K562 (cell line): ENCODE measurements around the gene RPS2. TPM values are rescaled to one million over a fixed set of nuclear protein-coding genes. Genes with fewer than 3 reads are reported as not detected.

Experiments used
- CCAR2 ChIP-seq: fragments of 200-400 bp; formaldehyde crosslinking; IDR thresholded peaks from 2 replicates; pipeline ENCODE4 v1.6.1; 2017; ENCODE audit warnings: mild to moderate bottlenecking, low read depth, low read length
- CGGBP1 ChIP-seq: fragments of 250-450 bp; sonication (Bioruptor Pico); IDR thresholded peaks from 2 replicates; pipeline ENCODE4 v1.9.0; 2021; ENCODE audit warnings: mild to moderate bottlenecking
- CHD2 ChIP-seq: IDR thresholded peaks from 2 replicates; pipeline ENCODE4 v1.6.1; 2011; ENCODE audit warnings: low read depth, low read length
- E2F1 ChIP-seq: sonication (generic); formaldehyde crosslinking; IDR thresholded peaks from 2 replicates; pipeline ENCODE4 v1.8.1; 2023; ENCODE audit warnings: mild to moderate bottlenecking, missing genetic modification reagents, moderate library complexity
- HMGXB4 ChIP-seq: sonication (generic); formaldehyde crosslinking; IDR thresholded peaks from 2 replicates; pipeline ENCODE4 v1.8.1; 2023; ENCODE audit warnings: mild to moderate bottlenecking, missing genetic modification reagents
- JUND ChIP-seq, 2 experiments: IDR thresholded peaks; 2 replicates in 1 of 2; 3 replicates in 1 of 2; pipeline ENCODE4 v1.6.1; 2011; ENCODE audit warnings: borderline replicate concordance in 2 of 2, low read depth in 2 of 2, low read length in 2 of 2, improper control_type of control experiment in 1 of 2, missing biosample characterization in 1 of 2, missing genetic modification characterization in 1 of 2, missing genetic modification reagents in 1 of 2
- MIER1 ChIP-seq: fragments of 450-650 bp; IDR thresholded peaks from 2 replicates; pipeline ENCODE4 v1.6.1; 2016; ENCODE audit warnings: antibody characterized with exemption, mild to moderate bottlenecking, low read depth
- MLX ChIP-seq, 2 experiments: fragments of 450-650 bp in 1 of 2; sonication (generic) in 1 of 2; formaldehyde crosslinking; conservative IDR thresholded peaks; 2 replicates each; pipeline versions ENCODE4 v1.4.0 to v1.8.1; 2020 to 2022; ENCODE audit warnings: mild to moderate bottlenecking in 1 of 2, missing genetic modification reagents in 1 of 2
- MYNN ChIP-seq, 2 experiments: sonication (generic); formaldehyde crosslinking in 1 of 2; IDR thresholded peaks; 2 replicates each; pipeline versions ENCODE4 v1.5.0 to v1.6.1; 2016 to 2020; ENCODE audit warnings: antibody characterized with exemption in 1 of 2, missing genetic modification reagents in 1 of 2
- NR4A1 ChIP-seq, 2 experiments: fragments of 250-450 bp in 1 of 2; fragments of 450-650 bp in 1 of 2; sonication (Bioruptor Pico) in 1 of 2; IDR thresholded peaks; 2 replicates each; pipeline versions ENCODE4 v1.4.0 to v1.6.1; 2016 to 2020; ENCODE audit warnings: mild to moderate bottlenecking in 2 of 2, missing compliant biosample characterization in 1 of 2, missing genetic modification characterization in 1 of 2, moderate library complexity in 1 of 2
- RNF219 ChIP-seq: fragments of 250-450 bp; sonication (Bioruptor Pico); IDR thresholded peaks from 2 replicates; pipeline ENCODE4 v1.5.0; 2022; ENCODE audit warnings: mild to moderate bottlenecking
- ZBTB17 ChIP-seq: fragments of 450-650 bp; formaldehyde crosslinking; IDR thresholded peaks from 2 replicates; pipeline ENCODE4 v1.4.0; 2020; ENCODE audit warnings: mild to moderate bottlenecking
- ZNF445 ChIP-seq: fragments of 250-450 bp; sonication (Bioruptor Pico); IDR thresholded peaks from 2 replicates; pipeline ENCODE4 v1.4.0; 2020; ENCODE audit warnings: low read depth, mild to moderate bottlenecking, moderate library complexity
- ZNF609 ChIP-seq: sonication (generic); formaldehyde crosslinking; IDR thresholded peaks from 2 replicates; pipeline ENCODE4 v1.8.1; 2023; ENCODE audit warnings: missing genetic modification reagents, mild to moderate bottlenecking, borderline replicate concordance
- polyA plus RNA-seq, 8 experiments: library from polyadenylated mRNA; depleted of rRNA in 4 of 8; stranded (reverse) in 5 of 8; unstranded in 3 of 8; fragments of >200 nt; fragmentation: Nextera tagmentation in 2 of 8; fragmentation: Illumina TruSeq in 1 of 8; extraction: Ambion mirVana in 2 of 8; extraction: Trizol in 1 of 8; gene quantifications; 2 replicates each; pipeline versions ENCODE4 v1.2.1 to v1.2.3, GENCODE V29; 2011 to 2014; ENCODE audit warnings: inconsistent platforms in 1 of 8, missing spikeins in 1 of 8
- total RNA-seq, 7 experiments: library from RNA; depleted of rRNA in 6 of 7; stranded (reverse); fragments of >200 nt in 6 of 7; fragmentation: Illumina TruSeq in 2 of 7; extraction: Trizol in 2 of 7; gene quantifications; 2 replicates each; pipeline versions ENCODE4 v1.2.1 to v1.2.3, GENCODE V29; 2011 to 2021; ENCODE audit warnings: low replicate concordance in 1 of 7

Gene RPS2
- total and polyA plus RNA-seq, 9 of the 15 experiments (the other 6 are each of a cell fraction or from before 2014, with no cell fraction given) = 834 to 4,794 (median 3,793) TPM

GRCh38 chr16:1963806-1964505 is 670 bp downstream of the RPS2 start (continued):
- TF ChIP-seq CCAR2 = no peak
- TF ChIP-seq RNF219 (CRISPR knock-in tag) = no peak
- TF ChIP-seq MIER1 = no peak
- peak; percentile 67; the same call in 1 of the 2 replicates for TF ChIP-seq ZBTB17 (CRISPR knock-in tag)
- TF ChIP-seq NR4A1 (CRISPR knock-in tag; IDR thresholded peaks at IDR 0.05) = no peak
- TF ChIP-seq NR4A1 (tag; IDR thresholded peaks at IDR 0.05) = no peak; the same call in 1 of the 2 replicates
- no peak for TF ChIP-seq ZNF609 (CRISPR knock-in tag)
- TF ChIP-seq E2F1 = peak; percentile 59; the same call in 1 of the 2 replicates
- peak; percentile 62 for TF ChIP-seq CHD2
- TF ChIP-seq HMGXB4 (CRISPR knock-in tag) = peak; percentile 71; the same call in 1 of the 2 replicates
- no peak for TF ChIP-seq MLX (CRISPR knock-in tag; conservative IDR thresholded peaks at IDR 0.05)
- no peak for TF ChIP-seq CGGBP1 (CRISPR knock-in tag)
- TF ChIP-seq JUND (IDR thresholded peaks at IDR 0.05; ENCODE audit: borderline replicate concordance, low read depth, low read length) = no peak
- no peak for TF ChIP-seq JUND (tag; IDR thresholded peaks at IDR 0.05; ENCODE audit: borderline replicate concordance, low read depth, low read length)
- no peak for TF ChIP-seq MYNN (IDR thresholded peaks at IDR 0.05)
- no peak for TF ChIP-seq MYNN (CRISPR knock-in tag; IDR thresholded peaks at IDR 0.05)
- no peak for TF ChIP-seq ZNF445 (CRISPR knock-in tag)
